ENCODE data around the gene SGCG.

The SGCG gene

DNA sequence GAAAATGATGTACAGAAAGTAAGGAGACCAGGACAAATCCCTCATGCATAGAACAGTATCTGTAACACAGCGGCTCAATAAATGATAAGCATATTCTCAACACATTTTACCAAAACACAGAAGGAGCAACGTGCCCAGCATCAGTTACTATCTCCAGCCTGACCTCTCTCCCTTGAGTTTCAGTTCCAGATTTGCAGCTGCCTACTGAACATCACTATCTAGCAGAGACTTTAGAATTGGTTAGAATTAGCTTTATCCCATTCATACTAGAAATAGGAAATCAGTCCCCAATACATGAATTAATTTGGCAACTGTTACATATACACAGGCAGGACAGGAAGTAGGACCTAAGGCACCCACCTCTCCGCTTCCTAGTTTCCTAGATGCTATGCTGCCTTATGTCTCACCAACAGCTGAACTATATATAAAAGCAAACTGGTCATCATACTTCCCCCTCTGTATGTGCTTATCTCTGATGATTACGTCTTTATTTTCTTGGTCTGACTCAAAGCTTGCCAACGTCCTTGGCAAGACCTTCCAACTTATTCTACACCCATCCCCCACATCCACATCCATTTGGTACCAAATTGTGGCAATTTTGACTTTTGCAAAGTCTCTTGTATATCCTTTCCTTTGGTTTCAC, 191.6 kb downstream of the SGCG start:
- H3K9me3 Mint-ChIP-seq: no peaks in the 10 kb centered on the region
- H3K36me3 Mint-ChIP-seq: peaks cover 37% of the 10 kb centered on the region
- CTCF ChIA-PET: no interaction called here
- peaks cover 44% of the 10 kb centered on the region for H3K4me1 Mint-ChIP-seq
- H3K4me3 Mint-ChIP-seq: no peak overlapping the region
- DNase-seq: no peak
- H3K27ac Mint-ChIP-seq: no peak overlapping the region
- no peaks in the 10 kb centered on the region for H3K27me3 Mint-ChIP-seq

Measured in activated naive CD4-positive, alpha-beta T cell treated with anti-CD3 and anti-CD28 coated beads, Interleukin-2, amount 10 ng/mL, durations not matched to agents 7 days and 5 days (primary cell).